Right lobe of liver (tissue), 6 donors: ENCODE measurements around the gene PDK2. TPM values are rescaled to one million over a fixed set of nuclear protein-coding genes. Genes with fewer than 3 reads are reported as not detected.

Source experiments
- ATAC-seq, 4 donors: fragments of 200-7000 bp; cut with Tn5 transposase; one replicate each; pipeline ENCODE4 v1.9.1; 2020; ENCODE audit warnings: mild to moderate bottlenecking in 4 of 4, moderate library complexity in 4 of 4
- DNase-seq, 3 donors: peaks; one replicate each; pipeline ENCODE4 v3.0.0-alpha.2; 2020
- H3K27ac ChIP-seq, 3 donors: fragments of 200-600 bp; one replicate each; pipeline ENCODE4 v1.8.0; 2022
- H3K27me3 ChIP-seq, 2 donors: fragments of 200-600 bp; one replicate each; pipeline ENCODE4 v1.8.0; 2022
- H3K36me3 ChIP-seq, 4 donors: fragments of 200-600 bp; sonication (generic) in 1 of 4; one replicate each; pipeline versions ENCODE4 v1.5.1 to v1.8.0; 2017 to 2022; ENCODE audit warnings: control low read depth in 1 of 4
- H3K4me1 ChIP-seq, 4 donors: fragments of 200-600 bp; sonication (generic) in 1 of 4; one replicate each; pipeline versions ENCODE4 v1.5.1 to v1.8.0; 2017 to 2022; ENCODE audit warnings: control low read depth in 1 of 4
- H3K4me3 ChIP-seq, 3 donors: fragments of 200-600 bp; one replicate each; pipeline ENCODE4 v1.8.0; 2022
- H3K9me3 ChIP-seq, 4 donors: fragments of 200-600 bp; sonication (generic) in 1 of 4; one replicate each; pipeline versions ENCODE4 v1.5.1 to v1.8.0; 2017 to 2022; ENCODE audit warnings: control low read depth in 1 of 4
- POLR2A ChIP-seq: fragments of 450-650 bp; IDR thresholded peaks from one replicate; pipeline ENCODE4 v1.6.1; 2017; ENCODE audit warnings: antibody characterized with exemption, mild to moderate bottlenecking
- WGBS: methylation state at CpG from one replicate; pipeline ENCODE4 v1.1.6; 2018; ENCODE audit warnings: low coverage, low lambda C conversion rate; ENCODE audit not compliant: insufficient coverage; ENCODE audit errors: missing lambda C conversion rate; 5-methylcytosine and 5-hydroxymethylcytosine counted together
- intact Hi-C, 2 donors: fragments of 100-400 bp; cut with DNase I; formaldehyde crosslinking; loops; one replicate each; pipeline versions ENCODE4 v1.11.2 to v1.14.1; 2022
- total RNA-seq, 6 experiments: library from RNA; depleted of rRNA in 2 of 6; stranded (reverse); fragments of >200 nt in 2 of 6; fragmentation: NEBNext Ultra II Directional in 3 of 6; extraction: Animal tissue kit (Norgen Biotek cat#: 25700) in 3 of 6; gene quantifications; one replicate each; pipeline versions ENCODE4 v1.1.0 to v1.2.4, GENCODE V29; 2016 to 2023
- TF ChIP-seq, protein P1 (sequence below), 4 donors: fragments of 200-600 bp in 3 of 4; fragments of 450-650 bp in 1 of 4; IDR thresholded peaks; one replicate each; pipeline versions ENCODE4 v1.5.1 to v1.8.0; 2016 to 2022; ENCODE audit warnings: antibody characterized with exemption in 4 of 4, mild to moderate bottlenecking in 2 of 4
- donor health status: DM: no; HTN: yes; CAD: no.
- donor health status: DM: no; HTN: no; CAD: no.
- donor health status: DM: no; HTN: no; CAD: no.
- donor health status: DM: no; HTN: yes; CAD: no.
- donor health status: DM: no; HTN: yes; CAD: no.

The PDK2 gene
- total RNA-seq, 6 experiments from 2014 or later = 25.0 to 58.0 (median 44.8) TPM

DNA sequence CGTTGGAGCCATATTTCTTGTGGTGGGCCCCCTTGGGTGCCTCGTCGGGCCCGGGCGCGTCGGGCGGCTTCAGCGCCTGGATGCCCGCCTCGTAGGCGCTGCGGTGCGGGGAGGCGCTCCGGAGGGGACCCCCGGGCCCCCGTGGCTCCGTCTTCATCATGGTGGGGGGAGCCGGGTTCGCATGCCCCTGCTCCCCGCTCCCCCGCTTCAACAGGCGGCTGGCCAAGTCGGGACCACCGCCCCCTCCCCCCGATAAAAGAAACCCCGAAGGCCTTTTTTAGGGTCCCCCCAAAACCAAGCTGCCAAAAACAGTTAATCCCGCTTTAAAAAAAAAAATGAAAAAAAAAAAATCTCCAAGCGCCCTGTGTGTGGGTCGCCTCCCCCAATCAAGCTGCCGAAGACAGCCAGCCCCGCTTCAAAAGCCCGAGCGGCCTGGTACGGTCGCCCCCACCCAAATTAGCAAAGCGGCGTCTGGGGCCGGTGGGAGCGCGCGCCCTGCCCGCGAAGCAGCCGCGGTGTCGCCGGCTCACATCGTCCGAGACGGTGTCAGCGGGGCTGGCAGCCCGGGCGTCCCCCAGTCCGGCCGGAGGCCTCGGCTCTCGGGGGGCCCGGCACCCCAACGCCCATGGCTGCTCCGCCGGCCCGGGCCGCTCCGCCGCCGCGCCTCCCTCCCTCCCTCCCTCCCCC lies 55.3 kb downstream of the PDK2 start, which contains the start of gene PPP1R9B:
PPP1R9B (minus strand) TSS at position 324 of the 687 bp plus-strand sequence; CDS start at position 160, 164 bp downstream.
- intact Hi-C loops = no loop called here
- ATAC-seq (no peak), DNase-seq (peak in 1 of 3 donors; percentile 58)
- peaks cover 0 to 44% (median 16%) of the 10 kb centered on the region in 4 donors for H3K4me1 ChIP-seq
- H3K27ac ChIP-seq = peak within 1 kb of the TSS; percentile 72 to 89 (median 87)
- no peaks in the 10 kb centered on the region for H3K36me3 ChIP-seq
- TF ChIP-seq, protein P1, sequence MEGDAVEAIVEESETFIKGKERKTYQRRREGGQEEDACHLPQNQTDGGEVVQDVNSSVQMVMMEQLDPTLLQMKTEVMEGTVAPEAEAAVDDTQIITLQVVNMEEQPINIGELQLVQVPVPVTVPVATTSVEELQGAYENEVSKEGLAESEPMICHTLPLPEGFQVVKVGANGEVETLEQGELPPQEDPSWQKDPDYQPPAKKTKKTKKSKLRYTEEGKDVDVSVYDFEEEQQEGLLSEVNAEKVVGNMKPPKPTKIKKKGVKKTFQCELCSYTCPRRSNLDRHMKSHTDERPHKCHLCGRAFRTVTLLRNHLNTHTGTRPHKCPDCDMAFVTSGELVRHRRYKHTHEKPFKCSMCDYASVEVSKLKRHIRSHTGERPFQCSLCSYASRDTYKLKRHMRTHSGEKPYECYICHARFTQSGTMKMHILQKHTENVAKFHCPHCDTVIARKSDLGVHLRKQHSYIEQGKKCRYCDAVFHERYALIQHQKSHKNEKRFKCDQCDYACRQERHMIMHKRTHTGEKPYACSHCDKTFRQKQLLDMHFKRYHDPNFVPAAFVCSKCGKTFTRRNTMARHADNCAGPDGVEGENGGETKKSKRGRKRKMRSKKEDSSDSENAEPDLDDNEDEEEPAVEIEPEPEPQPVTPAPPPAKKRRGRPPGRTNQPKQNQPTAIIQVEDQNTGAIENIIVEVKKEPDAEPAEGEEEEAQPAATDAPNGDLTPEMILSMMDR (IDR thresholded peaks at IDR 0.05) = no peak
- TF ChIP-seq POLR2A = peak; percentile 32
- no peaks in the 10 kb centered on the region for H3K9me3 ChIP-seq
- no peaks in the 10 kb centered on the region for H3K27me3 ChIP-seq
- 0% methylated on average over 2 of the region's 69 CpGs for WGBS
- peak within 1 kb of the TSS; percentile 72 to 82 (median 74) for H3K4me3 ChIP-seq

DNA sequence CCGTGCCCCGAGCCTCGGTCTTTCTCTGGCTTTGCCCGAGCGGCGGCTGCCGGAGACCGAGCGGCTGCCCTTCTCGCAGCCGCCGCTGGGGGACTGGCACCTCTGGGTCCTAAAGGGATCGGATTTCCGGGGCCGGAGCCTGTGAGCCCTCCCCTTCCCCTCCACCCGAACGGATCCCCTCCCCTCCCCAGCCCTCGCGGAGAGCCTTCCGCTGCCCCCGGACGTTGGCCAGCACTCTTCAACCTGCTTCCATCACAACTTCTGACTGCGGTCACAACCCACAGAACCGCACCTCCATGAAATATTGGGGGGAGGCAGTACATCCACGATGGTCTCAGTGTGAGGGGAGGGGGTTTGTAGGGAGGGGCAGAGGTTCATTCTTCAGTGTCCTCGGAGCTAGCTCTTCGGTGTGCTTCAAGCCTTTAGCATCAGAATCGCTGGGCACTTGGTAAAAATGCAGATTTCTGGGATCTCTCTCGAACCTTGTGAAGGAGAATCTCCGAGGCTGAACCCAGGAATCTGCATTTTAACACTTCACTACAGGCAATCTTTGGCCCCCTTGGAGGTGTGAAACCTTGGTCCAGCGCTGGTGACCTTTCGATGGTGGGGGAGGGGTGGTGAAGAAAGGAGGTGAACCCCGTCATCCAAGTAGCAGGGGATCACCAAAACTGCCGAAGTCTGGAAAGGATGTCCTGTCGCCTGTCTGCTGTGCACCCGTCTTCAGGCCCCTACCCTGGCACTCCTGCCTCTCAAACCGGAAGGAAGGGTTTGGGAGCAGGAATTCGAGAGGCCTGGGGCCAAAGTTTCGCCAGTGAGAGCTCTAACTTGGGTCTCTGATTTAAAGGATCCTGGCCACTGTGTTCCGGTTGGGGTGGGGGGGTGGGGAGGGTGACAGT lies 56.1 kb downstream of the PDK2 start:
- Histone ChIP-seq H3K36me3 (no peaks in the 10 kb centered on the region), H3K9me3 (no peaks in the 10 kb centered on the region), H3K27ac (peak overlapping the region; percentile 72 to 89 (median 87)), H3K4me1 (peaks cover 0 to 36% (median 13%) of the 10 kb centered on the region in 4 donors), H3K4me3 (peak overlapping the region; percentile 72 to 82 (median 74)), H3K27me3 (no peaks in the 10 kb centered on the region)
- ATAC-seq (peak; percentile 56 to 67 (median 64)), DNase-seq (peak; percentile 92 to 93 (median 92))
- intact Hi-C loops = no loop called here
- 5% methylated on average over 7 of the region's 40 CpGs for WGBS
- TF ChIP-seq POLR2A = no peak
- TF ChIP-seq, protein P1 (IDR thresholded peaks at IDR 0.05) = peak; percentile 31 to 63 (median 34)

DNA sequence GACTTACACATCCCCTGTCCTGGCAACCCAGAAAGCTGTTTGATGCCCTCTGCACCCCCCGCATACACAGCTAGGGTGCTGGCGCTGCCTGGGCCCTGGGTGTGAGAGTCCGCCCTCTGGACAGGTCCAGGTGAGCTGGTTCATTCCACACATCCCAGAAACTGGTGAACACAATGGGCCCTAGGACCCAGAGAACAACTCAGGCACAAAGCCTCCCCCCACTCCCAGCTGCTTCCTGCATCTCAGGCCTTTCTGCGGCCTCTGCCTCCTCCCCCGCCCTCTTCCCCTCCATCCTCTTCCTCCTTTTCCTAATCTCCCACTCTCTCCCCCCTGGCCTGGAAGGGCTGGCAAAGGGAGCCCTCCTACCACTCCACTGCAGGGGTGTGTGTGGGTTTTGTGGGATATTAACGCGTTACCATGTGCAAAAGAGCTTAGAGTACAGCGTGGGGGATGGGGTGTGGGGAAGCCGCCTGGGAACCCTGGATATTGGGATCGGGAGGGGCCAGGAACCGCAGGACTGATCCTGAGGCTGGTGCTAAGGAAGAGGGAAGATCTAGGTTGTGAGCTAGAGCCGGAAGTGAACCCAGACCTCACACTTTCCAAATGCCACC lies 56.9 kb downstream of the PDK2 start:
- WGBS = 19% methylated on average over 11 of the region's 12 CpGs
- H3K4me3 ChIP-seq = peak overlapping the region; percentile 72 to 82 (median 74)
- ATAC-seq (peak; percentile 35 to 55 (median 50)), DNase-seq (peak; percentile 77 to 86 (median 84))
- intact Hi-C loops = no loop called here
- peaks cover 0 to 28% (median 8%) of the 10 kb centered on the region in 4 donors for H3K4me1 ChIP-seq
- H3K9me3 ChIP-seq = no peaks in the 10 kb centered on the region
- H3K27ac ChIP-seq = peak overlapping the region; percentile 50 to 89 (median 87)
- no peaks in the 10 kb centered on the region for H3K36me3 ChIP-seq
- H3K27me3 ChIP-seq = no peaks in the 10 kb centered on the region
- TF ChIP-seq, protein P1 (IDR thresholded peaks at IDR 0.05) = no peak
- no peak for TF ChIP-seq POLR2A

DNA sequence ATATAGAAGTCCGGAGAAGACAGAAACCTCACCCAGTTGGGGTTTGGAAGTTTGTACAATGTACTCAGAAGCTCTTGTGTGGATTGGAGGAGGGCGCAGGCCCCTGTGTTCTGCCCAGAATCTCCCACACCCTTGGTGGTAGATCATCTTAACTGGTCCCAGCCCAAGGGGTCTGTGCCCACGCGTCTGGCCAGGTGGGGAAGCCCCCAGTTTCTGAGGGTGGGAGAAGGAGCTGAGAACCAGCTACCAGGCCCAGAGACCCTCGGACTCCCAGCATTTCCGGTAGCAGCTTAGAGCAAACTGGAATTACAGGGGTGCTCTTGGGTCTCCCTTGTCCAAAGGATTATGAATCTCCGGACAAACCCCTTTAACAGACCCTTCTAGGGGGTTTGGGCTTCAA lies 57.6 kb downstream of the PDK2 start:
- Histone ChIP-seq H3K27ac (peak overlapping the region in 2 of 3 donors; percentile 50 to 89), H3K4me3 (no peak overlapping the region), H3K27me3 (no peaks in the 10 kb centered on the region), H3K36me3 (no peaks in the 10 kb centered on the region), H3K9me3 (no peaks in the 10 kb centered on the region), H3K4me1 (peaks cover 0 to 21% (median 4%) of the 10 kb centered on the region in 4 donors)
- DNase-seq = peak in 1 of 3 donors; percentile 48
- no peak for ATAC-seq
- TF ChIP-seq, protein P1 (IDR thresholded peaks at IDR 0.05) = no peak
- no peak for TF ChIP-seq POLR2A
- intact Hi-C loops = no loop called here
- 60% methylated on average over 1 of the region's 7 CpGs for WGBS
